Measurements from ENCODE around the gene RAC3.

GRCh38 chr17:82055023-82055964 is 23.8 kb downstream of the RAC3 start:
- no peak for TF ChIP-seq CTCF (IDR thresholded peaks at IDR 0.05)
- no peak for TF ChIP-seq EP300 (IDR thresholded peaks at IDR 0.05; ENCODE audit: low read depth)
- TF ChIP-seq POLR2AphosphoS5 (IDR thresholded peaks at IDR 0.05): no peak

Measured in transverse colon (tissue), 4 donors.